ENCODE results near the gene LY6G5B.

The LY6G5B gene

DNA sequence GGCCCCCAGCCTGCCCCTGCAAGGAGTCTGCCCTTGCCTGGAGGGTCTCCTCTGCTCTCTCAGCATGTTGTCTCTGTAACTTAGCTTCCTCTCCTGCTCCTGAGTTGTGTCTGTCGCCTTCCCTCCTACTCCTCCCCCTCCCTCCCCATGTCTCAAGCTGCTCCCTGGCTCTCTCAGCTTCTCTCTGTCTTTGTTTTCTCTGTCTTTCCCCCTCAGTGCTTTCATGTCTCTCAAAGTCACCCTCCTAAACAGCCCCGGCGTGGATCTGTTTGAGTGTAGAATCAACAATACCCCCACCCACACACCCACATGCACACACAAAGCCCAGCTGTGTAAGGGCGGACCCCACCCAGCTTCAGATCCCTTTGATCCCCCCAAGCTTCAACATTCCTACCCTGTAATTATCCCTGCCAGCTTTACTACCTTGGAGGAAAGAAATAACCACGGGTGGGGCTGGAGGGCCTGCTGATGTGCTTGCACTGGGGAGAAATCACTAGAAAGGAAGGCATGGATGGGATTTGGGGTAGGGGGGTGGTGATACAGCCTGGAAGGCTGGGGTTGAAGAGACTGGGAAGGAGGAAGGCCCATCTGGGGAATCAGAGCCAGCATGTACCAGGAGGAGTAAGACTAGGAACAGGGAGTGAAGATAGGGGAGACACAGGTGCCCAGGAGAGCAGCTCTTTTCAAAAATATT is 44.4 kb downstream of the LY6G5B start:
- Histone ChIP-seq H3K36me3 (ENCODE audit: control insufficient read depth, insufficient read depth, low read length) (no peaks in the 10 kb centered on the region), H3K27me3 (replicated peaks; ENCODE audit: control insufficient read depth, insufficient read depth, low read length) (no peaks in the 10 kb centered on the region; the same call in 1 of the 2 replicates), H3K4me3 (replicated peaks; ENCODE audit: low read depth, low read length) (no peak overlapping the region)
- DNase-seq (ENCODE audit: extremely low read depth, insufficient read length), result no peak
- TF ChIP-seq, protein P1, sequence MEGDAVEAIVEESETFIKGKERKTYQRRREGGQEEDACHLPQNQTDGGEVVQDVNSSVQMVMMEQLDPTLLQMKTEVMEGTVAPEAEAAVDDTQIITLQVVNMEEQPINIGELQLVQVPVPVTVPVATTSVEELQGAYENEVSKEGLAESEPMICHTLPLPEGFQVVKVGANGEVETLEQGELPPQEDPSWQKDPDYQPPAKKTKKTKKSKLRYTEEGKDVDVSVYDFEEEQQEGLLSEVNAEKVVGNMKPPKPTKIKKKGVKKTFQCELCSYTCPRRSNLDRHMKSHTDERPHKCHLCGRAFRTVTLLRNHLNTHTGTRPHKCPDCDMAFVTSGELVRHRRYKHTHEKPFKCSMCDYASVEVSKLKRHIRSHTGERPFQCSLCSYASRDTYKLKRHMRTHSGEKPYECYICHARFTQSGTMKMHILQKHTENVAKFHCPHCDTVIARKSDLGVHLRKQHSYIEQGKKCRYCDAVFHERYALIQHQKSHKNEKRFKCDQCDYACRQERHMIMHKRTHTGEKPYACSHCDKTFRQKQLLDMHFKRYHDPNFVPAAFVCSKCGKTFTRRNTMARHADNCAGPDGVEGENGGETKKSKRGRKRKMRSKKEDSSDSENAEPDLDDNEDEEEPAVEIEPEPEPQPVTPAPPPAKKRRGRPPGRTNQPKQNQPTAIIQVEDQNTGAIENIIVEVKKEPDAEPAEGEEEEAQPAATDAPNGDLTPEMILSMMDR (IDR thresholded peaks at IDR 0.05; ENCODE audit: insufficient read depth, low read length, poor library complexity, severe bottlenecking), result no peak

GRCh38 chr6:31715022-31715958 is 45.5 kb downstream of the LY6G5B start, which contains the start of gene LY6G6D:
LY6G6D (plus strand) TSS chr6:31715348; CDS start chr6:31715356, 8 bp downstream.
- DNase-seq (ENCODE audit: extremely low read depth, insufficient read length), result no peak
- H3K36me3 ChIP-seq (ENCODE audit: control insufficient read depth, insufficient read depth, low read length), result no peaks in the 10 kb centered on the region
- no peaks in the 10 kb centered on the region; the same call in 1 of the 2 replicates for H3K27me3 ChIP-seq (replicated peaks; ENCODE audit: control insufficient read depth, insufficient read depth, low read length)
- TF ChIP-seq, protein P1 (IDR thresholded peaks at IDR 0.05; ENCODE audit: insufficient read depth, low read length, poor library complexity, severe bottlenecking), result no peak
- no peak within 1 kb of the TSS for H3K4me3 ChIP-seq (replicated peaks; ENCODE audit: low read depth, low read length)

DNA sequence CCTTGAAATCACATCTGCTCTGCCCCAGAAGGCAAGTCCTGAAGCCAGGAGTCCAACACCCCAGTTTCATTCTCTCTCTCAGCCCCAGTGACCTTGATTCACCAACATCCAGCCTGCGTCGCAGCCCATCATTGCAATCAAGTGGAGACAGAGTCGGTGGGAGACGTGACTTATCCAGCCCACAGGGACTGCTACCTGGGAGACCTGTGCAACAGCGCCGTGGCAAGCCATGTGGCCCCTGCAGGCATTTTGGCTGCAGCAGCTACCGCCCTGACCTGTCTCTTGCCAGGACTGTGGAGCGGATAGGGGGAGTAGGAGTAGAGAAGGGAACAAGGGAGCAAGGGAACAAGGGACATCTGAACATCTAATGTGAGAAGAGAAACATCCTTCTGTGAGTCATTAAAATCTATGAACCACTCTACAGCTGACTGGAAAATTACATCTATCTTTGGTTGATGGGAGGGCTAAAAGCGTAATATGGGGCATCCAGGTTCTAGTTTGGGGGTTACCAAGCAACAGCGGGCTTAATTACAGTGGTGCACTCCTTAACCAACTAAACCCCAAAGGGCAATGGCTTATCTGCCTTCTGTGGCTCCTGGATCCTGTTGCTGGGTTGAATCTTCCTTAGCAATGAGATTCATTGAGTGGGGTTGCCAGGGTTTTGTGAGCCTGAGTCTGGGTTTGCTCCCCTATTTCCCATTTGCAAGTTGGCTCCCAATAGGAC is 47.9 kb downstream of the LY6G5B start:
- TF ChIP-seq, protein P1 (IDR thresholded peaks at IDR 0.05; ENCODE audit: insufficient read depth, low read length, poor library complexity, severe bottlenecking), result no peak
- DNase-seq (ENCODE audit: extremely low read depth, insufficient read length), result no peak
- no peaks in the 10 kb centered on the region; the same call in 1 of the 2 replicates for H3K27me3 ChIP-seq (replicated peaks; ENCODE audit: control insufficient read depth, insufficient read depth, low read length)
- no peaks in the 10 kb centered on the region for H3K36me3 ChIP-seq (ENCODE audit: control insufficient read depth, insufficient read depth, low read length)
- no peak overlapping the region for H3K4me3 ChIP-seq (replicated peaks; ENCODE audit: low read depth, low read length)

GRCh38 chr6:31718265-31718664 is 48.5 kb downstream of the LY6G5B start:
- Histone ChIP-seq H3K4me3 (replicated peaks; ENCODE audit: low read depth, low read length) (no peak overlapping the region), H3K36me3 (ENCODE audit: control insufficient read depth, insufficient read depth, low read length) (no peaks in the 10 kb centered on the region), H3K27me3 (replicated peaks; ENCODE audit: control insufficient read depth, insufficient read depth, low read length) (no peaks in the 10 kb centered on the region; the same call in 1 of the 2 replicates)
- TF ChIP-seq, protein P1 (IDR thresholded peaks at IDR 0.05; ENCODE audit: insufficient read depth, low read length, poor library complexity, severe bottlenecking), result no peak
- DNase-seq (ENCODE audit: extremely low read depth, insufficient read length), result no peak

- Histone ChIP-seq H3K4me3 (replicated peaks; ENCODE audit: low read depth, low read length) (no peak overlapping the region), H3K36me3 (ENCODE audit: control insufficient read depth, insufficient read depth, low read length) (no peaks in the 10 kb centered on the region), H3K27me3 (replicated peaks; ENCODE audit: control insufficient read depth, insufficient read depth, low read length) (no peaks in the 10 kb centered on the region; the same call in 1 of the 2 replicates)
- no peak for DNase-seq (ENCODE audit: extremely low read depth, insufficient read length)
- TF ChIP-seq, protein P1 (IDR thresholded peaks at IDR 0.05; ENCODE audit: insufficient read depth, low read length, poor library complexity, severe bottlenecking), result no peak
These were observed 49.2 kb downstream of the LY6G5B start for GRCh38 chr6:31719001-31719400.
